OCI-LY3 (cell line): Measurements from ENCODE around the gene ARHGAP28.

ENCODE experiments used
- H2AFZ ChIP-seq: fragments of 200-600, 300-600 bp; shearing (Covaris generic); 2 replicates; pipeline ENCODE4 v1.6.0; 2014; ENCODE audit warnings: antibody characterized with exemption, low read depth, low read length
- H3K27ac ChIP-seq: fragments of 200-600, 300-600 bp; sonication (generic); 2 replicates; pipeline ENCODE4 v1.5.1; 2014; ENCODE audit warnings: mild to moderate bottlenecking, low read length, moderate library complexity, mixed read lengths
- H3K27me3 ChIP-seq: fragments of 200-600, 300-600 bp; sonication (generic); 2 replicates; pipeline ENCODE4 v1.6.1; 2014; ENCODE audit warnings: low read depth, low read length, mixed read lengths
- H3K36me3 ChIP-seq: fragments of 200-600, 300-600 bp; sonication (generic); replicated peaks from 2 replicates; pipeline ENCODE3; 2014; ENCODE audit warnings: low read depth, low read length, mixed read lengths
- H3K4me1 ChIP-seq: fragments of 300-600, 200-600 bp; sonication (generic); 2 replicates; pipeline ENCODE4 v1.6.1; 2014; ENCODE audit warnings: low read length, mixed read lengths
- H3K4me2 ChIP-seq: fragments of 200-600, 300-600 bp; sonication (generic); 2 replicates; pipeline ENCODE4 v1.6.1; 2014; ENCODE audit warnings: low read length, mixed read lengths
- H3K4me3 ChIP-seq: fragments of 300-600, 200-600 bp; sonication (generic); 2 replicates; pipeline ENCODE4 v1.5.1; 2014; ENCODE audit warnings: antibody characterized with exemption, mild to moderate bottlenecking, low read length, moderate library complexity
- H3K79me2 ChIP-seq: fragments of 300-600, 200-600 bp; shearing (Covaris generic); 2 replicates; pipeline ENCODE4 v1.6.1; 2014; ENCODE audit warnings: mild to moderate bottlenecking, low read length, mixed read lengths
- H3K9ac ChIP-seq: fragments of 300-600, 200-600 bp; shearing (Covaris generic); 2 replicates; pipeline ENCODE4 v1.6.0; 2014; ENCODE audit warnings: mild to moderate bottlenecking, low read length, moderate library complexity
- H3K9me3 ChIP-seq: fragments of 200-600, 300-600 bp; shearing (Covaris generic); 2 replicates; pipeline ENCODE4 v1.6.1; 2014; ENCODE audit warnings: low read length, mixed read lengths; ENCODE audit not compliant: insufficient read depth
- H4K20me1 ChIP-seq: fragments of 200-600, 300-600 bp; sonication (generic); 2 replicates; pipeline ENCODE4 v1.6.1; 2016; ENCODE audit warnings: low read length, mixed read lengths; ENCODE audit not compliant: insufficient read depth
- CTCF ChIP-seq: fragments of 200-600, 300-600 bp; sonication (generic); IDR thresholded peaks from 2 replicates; pipeline ENCODE4 v1.5.1; 2014; ENCODE audit warnings: antibody characterized with exemption, low read length, low read depth
- EZH2phosphoT487 ChIP-seq: fragments of 200-600 bp; shearing (Covaris generic); IDR thresholded peaks from 2 replicates; pipeline ENCODE4 v1.6.1; 2018; ENCODE audit warnings: antibody characterized with exemption, mixed run types, low read depth

ARHGAP28 gene

GRCh38 chr18:6886797-6887330 lies 157.3 kb downstream of the ARHGAP28 start:
- Histone ChIP-seq H3K9me3 (no peaks in the 10 kb centered on the region), H3K79me2 (no peaks in the 10 kb centered on the region), H2AFZ (no peak overlapping the region), H3K4me2 (no peak overlapping the region), H4K20me1 (no peaks in the 10 kb centered on the region), H3K4me1 (no peaks in the 10 kb centered on the region), H3K4me3 (no peak overlapping the region), H3K36me3 (no peaks in the 10 kb centered on the region), H3K9ac (no peak overlapping the region), H3K27me3 (no peaks in the 10 kb centered on the region), H3K27ac (no peak overlapping the region)
- TF ChIP-seq EZH2phosphoT487, result no peak
- no peak for TF ChIP-seq CTCF

GRCh38 chr18:6891788-6892187 lies 162.3 kb downstream of the ARHGAP28 start:
- Histone ChIP-seq H3K27me3 (no peaks in the 10 kb centered on the region), H3K4me2 (no peak overlapping the region), H3K36me3 (no peaks in the 10 kb centered on the region), H3K27ac (no peak overlapping the region), H3K79me2 (no peaks in the 10 kb centered on the region), H3K9ac (no peak overlapping the region), H4K20me1 (no peaks in the 10 kb centered on the region), H3K9me3 (no peaks in the 10 kb centered on the region), H3K4me3 (no peak overlapping the region), H3K4me1 (no peaks in the 10 kb centered on the region), H2AFZ (no peak overlapping the region)
- TF ChIP-seq EZH2phosphoT487 (no peak), CTCF (no peak)

- H3K36me3 ChIP-seq, result no peaks in the 10 kb centered on the region
- H3K4me1 ChIP-seq, result no peaks in the 10 kb centered on the region
- H3K4me3 ChIP-seq, result no peak overlapping the region
- H3K9ac ChIP-seq, result no peak overlapping the region
- H3K4me2 ChIP-seq, result no peak overlapping the region
- H3K79me2 ChIP-seq, result no peaks in the 10 kb centered on the region
- H2AFZ ChIP-seq, result no peak overlapping the region
- H3K27ac ChIP-seq, result no peak overlapping the region
- no peaks in the 10 kb centered on the region for H3K9me3 ChIP-seq
- TF ChIP-seq CTCF (no peak), EZH2phosphoT487 (no peak)
- no peaks in the 10 kb centered on the region for H3K27me3 ChIP-seq
- H4K20me1 ChIP-seq, result no peaks in the 10 kb centered on the region
These were observed 171.9 kb downstream of the ARHGAP28 start for GRCh38 chr18:6901286-6901926.

GRCh38 chr18:6917072-6917471 lies 187.6 kb downstream of the ARHGAP28 start:
- Histone ChIP-seq H3K27me3 (no peaks in the 10 kb centered on the region), H3K27ac (no peak overlapping the region), H3K4me2 (no peak overlapping the region), H3K4me3 (no peak overlapping the region), H3K9me3 (no peaks in the 10 kb centered on the region), H3K79me2 (no peaks in the 10 kb centered on the region), H3K36me3 (no peaks in the 10 kb centered on the region), H3K4me1 (no peaks in the 10 kb centered on the region), H2AFZ (no peak overlapping the region), H3K9ac (no peak overlapping the region), H4K20me1 (no peaks in the 10 kb centered on the region)
- TF ChIP-seq CTCF (no peak), EZH2phosphoT487 (no peak)
